Activated CD4-positive, CD25-positive, alpha-beta regulatory T cell (primary cell): ENCODE data around the gene GPR82.
"Not testable (repeated sequence)": the region's sequence is repeated elsewhere in the genome, so short reads cannot be mapped to it uniquely, and the experiment has no call there.

Experiments used
- DNase-seq, 4 experiments: peaks; one replicate each; lab custom pipeline; 2025; lab: John Stamatoyannopoulos, UW

GPR82 gene

DNA sequence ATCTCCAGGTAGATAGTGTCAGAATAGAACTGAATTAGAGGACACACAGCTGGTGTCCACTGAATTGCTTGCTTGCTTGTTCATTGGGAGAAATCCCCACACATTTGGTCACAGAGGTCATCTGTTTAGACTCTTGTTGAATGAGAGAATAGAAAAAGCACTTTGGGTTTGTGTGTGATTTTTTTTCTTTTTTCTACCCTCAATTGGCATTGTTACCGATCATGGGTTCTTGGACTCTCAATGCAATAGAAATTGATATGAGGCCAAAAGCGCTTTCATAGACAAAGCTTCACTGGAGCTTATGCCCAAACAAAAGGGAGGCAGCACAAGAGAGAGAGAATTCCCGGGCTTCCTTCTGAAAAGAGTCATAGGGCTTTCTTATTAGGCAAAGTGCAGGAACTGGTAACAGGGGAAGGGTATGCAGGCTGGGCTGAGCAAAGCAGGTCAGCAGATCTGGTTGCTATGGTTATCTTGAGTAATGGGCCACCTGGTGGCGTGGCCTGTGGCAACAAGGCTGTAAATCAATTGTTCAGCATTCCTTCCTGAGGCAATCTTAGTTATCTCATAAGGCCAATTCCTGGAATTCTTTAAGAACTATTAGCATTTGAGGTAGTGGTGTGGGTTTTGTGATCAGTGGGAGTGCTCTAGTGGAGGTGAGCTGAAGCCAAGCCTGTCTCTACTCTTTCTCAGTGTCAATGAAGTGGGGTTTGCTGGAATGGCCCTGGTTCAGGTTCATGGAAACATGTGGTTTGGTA lies 5.3 kb upstream of the GPR82 start:
- no peak for DNase-seq

DNA sequence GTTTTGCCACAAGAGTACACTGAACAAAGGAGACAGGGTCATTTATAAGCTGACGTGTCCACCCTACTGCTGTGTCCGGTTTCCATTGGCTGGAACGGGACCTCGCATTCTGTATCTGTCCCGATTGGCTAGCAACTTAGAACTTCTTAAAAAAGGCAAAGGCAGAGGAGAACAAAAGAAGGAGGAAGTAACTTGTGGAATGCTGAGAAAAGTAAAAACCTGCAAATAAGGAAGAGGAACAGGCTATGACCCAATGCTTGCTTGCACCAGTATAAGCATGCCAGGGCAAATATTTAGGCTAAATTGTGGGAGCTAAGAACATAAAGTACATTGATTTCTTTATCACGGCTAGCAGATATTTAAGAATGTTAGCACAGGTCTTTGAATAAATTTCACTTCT lies 4.4 kb upstream of the GPR82 start:
- DNase-seq = not testable (repeated sequence)

DNA sequence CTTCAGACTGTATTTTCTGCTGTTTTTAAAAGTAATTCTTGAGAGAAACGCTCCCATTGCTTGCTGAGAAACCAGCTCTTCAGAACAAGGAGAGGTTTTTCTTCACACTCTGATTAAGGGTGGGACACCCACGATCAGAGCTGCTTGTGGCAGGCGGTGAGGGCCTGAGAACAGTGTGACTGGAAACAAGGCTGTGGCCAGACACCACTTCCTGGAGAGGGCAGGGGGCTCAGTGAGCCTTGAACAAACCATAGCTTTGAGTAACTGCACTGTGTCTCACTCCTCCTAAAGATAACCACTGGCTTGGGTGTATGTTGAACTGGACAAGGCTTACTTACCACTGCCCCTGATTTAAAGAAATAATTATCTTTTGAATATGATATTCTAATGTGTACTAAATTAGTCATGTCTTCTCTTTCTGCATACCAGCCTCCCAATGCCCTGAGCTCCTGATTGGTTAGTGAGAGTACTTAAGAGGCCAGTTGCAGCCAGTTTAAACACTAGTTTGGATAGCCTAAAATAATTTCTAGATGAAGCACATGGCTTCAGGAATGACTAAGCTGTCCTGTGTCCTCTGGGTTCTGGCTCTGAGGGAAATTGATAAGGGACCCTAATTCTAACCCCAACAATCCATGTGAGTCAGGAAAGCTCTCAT lies 3.7 kb upstream of the GPR82 start:
- DNase-seq = no peak

DNA sequence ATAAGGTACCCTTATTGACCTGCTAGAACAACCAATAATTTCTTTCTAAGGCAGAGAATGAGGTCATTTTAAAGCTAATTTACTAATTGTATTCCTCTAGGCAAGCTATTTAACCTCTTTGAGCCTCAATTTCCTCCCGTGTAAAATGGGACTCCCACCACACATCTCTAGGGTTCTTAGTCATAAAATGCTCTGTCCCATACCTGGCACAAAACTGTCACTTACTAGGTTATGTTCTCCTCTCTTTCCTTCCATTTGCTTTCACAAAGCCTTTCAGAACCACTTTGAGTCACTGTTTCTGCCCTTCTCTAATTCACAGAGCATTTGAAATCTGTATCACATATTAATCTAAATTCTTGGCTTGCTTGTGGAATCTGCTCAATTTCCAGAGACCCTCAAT lies 2.4 kb upstream of the GPR82 start:
- no peak for DNase-seq

DNA sequence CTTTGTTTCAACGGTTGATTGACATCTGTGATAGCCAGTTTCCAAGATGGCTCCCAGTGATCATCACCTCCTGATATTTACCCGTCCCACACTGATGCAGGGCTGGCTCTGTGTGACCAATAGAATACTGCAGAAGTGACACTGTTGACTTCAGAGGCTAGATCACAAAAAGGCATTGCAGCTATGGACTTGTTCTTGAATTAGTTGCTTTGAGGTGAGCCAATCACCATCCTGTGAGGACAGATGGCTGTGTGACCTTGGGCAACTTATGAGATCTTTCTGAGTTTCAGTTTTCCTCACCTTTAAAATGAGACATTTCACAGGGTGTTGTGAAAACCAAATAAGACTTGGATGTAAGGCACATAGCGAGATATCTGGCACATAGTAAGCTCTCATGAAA lies 1.8 kb upstream of the GPR82 start:
- no peak for DNase-seq

DNA sequence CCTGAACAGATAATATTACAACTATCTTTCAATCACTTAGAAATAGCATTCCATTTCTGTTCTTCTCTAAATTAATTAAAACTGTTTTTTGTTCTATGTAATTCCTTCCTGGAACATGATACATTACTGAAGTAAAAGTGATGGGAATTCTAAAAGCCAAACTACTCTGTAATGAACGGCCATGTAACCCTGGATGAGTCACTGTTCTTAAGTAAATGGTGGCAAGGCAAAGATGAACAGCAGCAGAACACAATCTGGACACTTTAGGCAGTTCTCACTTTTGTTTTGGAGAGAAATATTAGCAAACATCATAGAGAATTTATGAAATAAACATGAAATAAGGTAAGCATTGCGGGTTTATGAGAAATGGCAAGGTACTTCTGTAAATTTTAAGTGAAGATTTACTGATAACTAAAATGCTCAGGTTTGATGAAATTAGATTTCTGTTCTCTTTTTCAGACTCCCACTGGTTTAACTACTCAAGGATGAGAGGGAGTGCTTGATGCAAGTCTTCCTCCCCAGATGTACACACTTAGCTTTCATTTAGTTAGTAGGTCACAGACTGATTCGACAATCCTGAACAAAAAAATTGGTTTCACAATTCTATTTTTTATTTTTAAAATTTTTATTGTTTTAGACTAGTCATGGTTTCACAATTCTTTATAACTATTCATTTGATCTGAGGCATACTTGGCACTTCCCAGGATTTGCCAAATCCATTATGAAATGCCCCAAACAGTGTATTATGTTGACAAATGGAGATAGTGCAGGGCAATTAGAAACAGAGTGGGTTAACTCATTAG lies 964 bp upstream of the GPR82 start:
- DNase-seq = no peak

DNA sequence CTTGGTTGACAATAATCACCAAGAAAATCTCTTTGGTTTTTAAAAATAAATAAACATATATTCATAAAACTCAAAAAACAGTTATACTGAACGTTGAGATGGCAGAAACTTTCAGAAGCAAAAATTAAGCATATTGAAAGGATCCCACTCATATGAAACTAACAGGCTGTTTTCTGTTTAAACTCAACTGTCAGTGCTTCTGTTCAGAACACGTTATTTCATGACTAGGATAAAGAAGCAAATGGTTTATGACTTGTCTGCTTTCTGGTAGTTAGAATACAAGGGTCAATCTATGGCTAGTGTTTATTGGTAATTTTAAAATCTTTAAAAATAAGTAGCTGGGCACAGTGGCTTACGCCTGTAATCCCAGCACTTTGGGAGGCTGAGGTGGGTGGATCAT lies 4.1 kb downstream of the GPR82 start:
- no peak for DNase-seq

DNA sequence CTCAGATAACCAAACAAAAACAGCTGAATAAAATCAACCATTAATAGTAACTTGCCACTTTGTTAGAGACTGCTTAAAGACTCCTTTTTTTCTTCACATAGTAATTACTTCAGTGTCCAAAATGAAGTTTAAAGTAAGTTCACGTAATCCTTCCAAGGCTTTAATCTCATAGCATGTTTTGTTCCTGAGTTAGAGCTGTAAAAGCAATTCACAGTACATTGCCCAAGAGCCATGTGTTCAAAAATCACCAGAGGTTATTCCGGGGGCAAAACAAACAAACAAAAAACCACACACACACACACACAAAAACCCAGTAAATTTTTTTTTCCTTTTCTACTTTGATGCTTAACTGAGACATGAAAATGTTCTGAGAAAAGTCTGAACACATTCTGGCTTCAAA lies 6.1 kb downstream of the GPR82 start:
- DNase-seq = no peak

DNA sequence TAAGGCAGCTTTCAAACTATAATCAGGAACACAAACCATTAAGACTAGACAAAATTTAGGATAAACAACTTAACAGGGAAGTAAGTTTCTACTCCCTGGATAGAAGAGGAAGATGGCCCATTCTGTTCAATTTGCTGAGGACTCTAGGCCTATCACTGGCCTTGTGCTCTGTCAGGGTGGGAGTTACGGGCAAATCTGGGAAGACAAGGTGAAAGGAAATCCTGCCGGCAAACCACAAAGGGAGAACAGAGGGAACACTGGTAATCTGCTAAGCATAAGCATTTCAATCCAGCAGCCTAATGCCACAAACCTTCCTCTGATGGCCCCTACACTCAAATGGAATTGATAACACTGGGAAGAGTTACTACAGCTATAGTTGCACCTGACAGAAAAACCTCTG lies 8.3 kb downstream of the GPR82 start:
- DNase-seq = no peak

DNA sequence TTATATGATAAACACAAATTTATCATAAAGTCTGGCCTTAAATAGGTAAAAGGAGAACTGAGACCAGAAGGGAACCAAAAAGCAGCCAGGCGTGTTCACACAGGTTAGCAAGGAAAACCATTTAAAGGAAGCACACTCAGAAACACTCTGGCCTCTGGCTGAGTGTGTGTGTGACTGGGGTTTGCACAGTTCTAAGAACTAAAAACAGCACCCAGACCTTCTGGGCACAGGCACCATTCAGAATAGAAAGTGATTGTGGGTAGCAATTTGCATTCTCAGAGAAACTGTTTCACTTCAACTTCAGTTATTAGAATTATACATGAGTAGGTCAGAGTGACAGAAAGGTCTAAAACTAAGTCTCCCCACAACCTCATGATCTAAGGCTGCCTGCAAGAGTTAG lies 10.0 kb downstream of the GPR82 start:
- no peak for DNase-seq

DNA sequence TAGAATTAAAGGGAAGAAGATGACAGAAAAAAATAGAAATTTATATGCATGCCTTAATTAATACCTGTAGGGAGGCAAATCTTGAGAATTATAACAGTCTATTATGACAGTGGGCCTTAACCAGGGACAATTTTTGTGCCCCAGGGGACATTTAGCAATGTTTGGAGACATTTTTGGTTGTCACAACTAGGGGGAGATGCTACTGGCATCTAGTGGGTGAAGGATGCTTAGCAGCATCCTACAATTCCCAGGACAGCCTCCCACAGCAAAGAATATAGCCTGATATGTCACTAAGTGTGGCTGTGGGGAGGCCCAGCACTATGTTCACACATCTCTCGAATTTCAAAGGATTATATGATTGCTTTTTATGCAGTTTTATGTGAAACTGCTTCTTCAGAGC lies 10.5 kb downstream of the GPR82 start:
- no peak for DNase-seq

DNA sequence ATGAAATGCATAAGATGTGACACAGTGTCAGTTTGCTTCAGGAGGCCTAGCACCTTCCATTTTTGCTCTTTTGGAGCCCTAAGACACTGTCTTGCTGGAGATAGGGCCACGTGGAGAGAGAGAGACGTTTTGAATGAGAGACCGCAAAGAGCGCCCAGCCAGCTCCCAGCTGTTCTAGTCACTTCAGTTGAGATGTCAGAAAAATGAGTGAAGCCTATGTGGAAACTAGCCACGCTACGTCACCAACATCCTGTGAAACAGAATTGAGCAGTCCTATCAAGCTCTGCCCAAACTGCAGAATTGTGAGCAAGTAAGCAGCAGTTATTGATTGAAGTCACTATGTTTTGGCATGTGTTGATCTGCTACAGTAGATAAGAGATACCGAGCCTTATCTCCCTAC lies 13.1 kb downstream of the GPR82 start:
- no peak for DNase-seq

DNA sequence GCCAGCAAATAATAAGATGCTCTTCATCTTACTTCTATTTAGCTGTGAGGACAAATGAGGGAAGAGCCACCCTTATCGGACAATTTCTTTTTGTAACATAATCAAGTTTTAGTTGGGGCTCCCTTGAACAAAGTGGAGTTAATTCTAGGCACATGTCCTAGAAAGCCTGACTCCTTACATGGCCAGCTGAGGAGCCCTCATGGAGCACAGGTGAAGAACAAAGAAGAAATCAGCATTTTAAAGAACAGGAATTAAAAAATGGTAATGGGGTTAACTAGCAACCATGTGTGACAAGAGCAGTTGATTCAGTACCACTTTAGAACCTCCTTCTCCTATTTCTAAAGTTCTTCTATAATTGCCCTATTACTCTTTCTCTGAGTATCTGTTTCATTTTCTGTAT lies 15.9 kb downstream of the GPR82 start:
- DNase-seq = no peak

DNA sequence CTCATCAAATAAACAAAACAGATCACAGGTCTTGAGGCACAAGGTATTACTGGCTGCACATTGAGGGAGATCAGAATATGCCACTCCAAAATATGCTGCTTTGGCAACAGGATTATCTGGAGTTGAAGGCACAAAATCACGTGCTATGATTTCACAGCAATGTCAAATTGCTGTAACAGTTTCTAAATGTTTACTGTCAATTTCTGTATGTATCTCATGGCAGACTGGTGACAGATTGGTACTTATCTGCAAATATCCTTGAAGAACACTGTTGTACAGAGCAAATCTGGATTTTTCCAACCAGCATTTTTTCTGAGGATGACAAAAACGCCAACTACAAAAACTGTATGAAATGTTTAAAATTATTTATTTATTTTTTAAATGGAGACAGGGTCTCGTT lies 26.7 kb downstream of the GPR82 start:
- DNase-seq = no peak

DNA sequence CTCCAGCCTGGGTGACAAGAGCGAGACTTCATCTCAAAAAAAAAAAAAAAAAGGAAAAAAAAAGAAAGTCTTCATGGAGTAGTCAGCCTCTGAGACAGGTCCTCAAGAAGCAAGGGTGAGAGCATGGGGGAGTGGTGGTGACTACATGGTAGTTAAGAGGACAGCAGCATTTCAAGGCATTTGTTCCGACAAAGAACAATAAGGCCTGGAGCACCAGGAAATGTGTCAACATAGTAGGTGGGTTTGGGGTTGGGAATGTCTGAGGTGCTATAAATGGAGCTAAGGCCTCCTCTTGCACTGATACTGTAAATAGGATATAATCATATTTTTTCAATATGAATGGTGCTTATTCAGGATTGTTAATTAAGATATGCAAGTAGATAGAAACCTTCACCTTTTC lies 34.4 kb downstream of the GPR82 start:
- no peak for DNase-seq

DNA sequence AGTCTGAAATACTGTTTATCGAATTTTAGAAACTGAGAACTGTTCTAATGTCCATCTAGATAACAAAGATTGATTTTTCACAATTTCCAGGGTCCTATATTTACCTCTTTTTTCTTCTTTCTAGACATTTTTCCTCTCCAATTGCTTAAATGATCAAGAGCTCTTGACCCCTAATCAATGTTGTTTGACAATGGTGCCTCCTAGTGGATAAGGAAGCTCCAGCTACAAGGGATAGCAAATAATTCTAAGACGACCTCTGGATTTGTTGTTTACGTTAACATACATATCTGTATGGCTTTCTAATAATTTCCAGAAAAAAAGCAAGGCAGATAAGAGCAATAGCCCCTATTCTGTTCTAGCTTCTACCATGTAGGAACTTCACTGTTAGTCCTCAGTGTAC lies 35.8 kb downstream of the GPR82 start:
- no peak for DNase-seq

DNA sequence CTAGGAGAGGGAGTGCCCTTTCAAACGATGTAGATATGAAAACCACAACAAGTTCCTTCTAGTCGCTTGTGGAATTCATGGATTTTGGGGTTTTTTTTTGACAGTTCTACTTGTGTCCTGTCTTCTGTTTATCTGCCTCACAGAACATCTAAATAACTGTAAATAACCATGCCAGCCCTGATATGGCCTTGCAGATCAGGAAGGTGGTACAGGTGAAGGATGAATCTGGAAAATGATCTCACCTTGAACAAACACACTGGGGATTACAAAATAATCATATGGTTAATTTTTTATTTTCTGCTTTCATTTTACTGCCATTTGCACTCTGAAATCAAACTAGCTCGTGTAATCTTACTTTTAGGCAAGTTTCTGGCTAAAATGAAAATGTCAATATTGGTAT lies 37.2 kb downstream of the GPR82 start:
- no peak for DNase-seq

DNA sequence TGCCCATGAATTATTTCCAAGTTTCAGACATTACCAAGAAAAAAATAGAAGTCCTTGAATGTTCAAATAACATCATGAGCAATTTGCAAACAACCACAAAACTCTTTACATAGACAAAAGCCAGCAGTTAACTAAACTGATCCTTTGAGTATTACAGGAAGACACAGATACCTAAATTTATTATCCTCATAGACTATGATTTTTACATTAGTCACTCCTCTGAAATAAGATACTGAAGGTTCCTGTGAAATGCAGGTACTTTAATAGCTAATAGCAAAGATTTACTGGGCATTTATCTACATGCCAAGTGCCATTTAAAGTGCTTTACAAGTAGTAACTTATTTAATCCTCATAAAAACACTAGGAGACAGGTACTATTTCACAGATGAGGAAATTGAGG lies 37.7 kb downstream of the GPR82 start:
- DNase-seq = no peak

DNA sequence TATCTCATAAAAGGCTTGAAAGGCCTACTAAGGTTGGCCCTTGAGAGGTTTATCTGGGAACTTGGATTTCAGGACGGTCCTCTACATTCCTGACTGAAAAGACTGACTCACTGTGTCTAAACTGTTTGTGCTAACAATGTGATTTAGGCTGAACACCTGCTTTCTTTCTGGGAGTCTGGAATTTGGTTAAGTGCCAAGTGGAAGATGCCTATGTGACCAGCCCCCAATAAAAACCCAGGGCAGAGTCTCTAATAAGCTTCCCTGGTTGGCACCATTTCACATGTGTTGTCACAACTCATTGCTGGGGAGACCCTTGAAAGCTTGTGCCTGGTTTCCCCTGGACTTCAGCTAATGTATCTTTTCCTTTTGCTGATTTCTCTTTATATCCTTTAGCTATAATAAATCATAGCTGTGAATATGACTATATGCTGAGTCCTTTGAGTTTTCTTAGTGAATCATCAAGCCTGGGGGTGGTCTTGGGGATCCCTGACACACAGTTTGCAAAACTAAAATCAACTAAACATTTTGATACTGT lies 55.1 kb downstream of the GPR82 start:
- DNase-seq = no peak
